NCI-H2081 treated with DMSO at 0.1 percent for 48 hours (cell line): ENCODE results near the gene SYPL1.

ENCODE experiments used
- DNase-seq: peaks from one replicate; lab custom pipeline; 2025; lab: John Stamatoyannopoulos, UW

SYPL1 gene

DNA sequence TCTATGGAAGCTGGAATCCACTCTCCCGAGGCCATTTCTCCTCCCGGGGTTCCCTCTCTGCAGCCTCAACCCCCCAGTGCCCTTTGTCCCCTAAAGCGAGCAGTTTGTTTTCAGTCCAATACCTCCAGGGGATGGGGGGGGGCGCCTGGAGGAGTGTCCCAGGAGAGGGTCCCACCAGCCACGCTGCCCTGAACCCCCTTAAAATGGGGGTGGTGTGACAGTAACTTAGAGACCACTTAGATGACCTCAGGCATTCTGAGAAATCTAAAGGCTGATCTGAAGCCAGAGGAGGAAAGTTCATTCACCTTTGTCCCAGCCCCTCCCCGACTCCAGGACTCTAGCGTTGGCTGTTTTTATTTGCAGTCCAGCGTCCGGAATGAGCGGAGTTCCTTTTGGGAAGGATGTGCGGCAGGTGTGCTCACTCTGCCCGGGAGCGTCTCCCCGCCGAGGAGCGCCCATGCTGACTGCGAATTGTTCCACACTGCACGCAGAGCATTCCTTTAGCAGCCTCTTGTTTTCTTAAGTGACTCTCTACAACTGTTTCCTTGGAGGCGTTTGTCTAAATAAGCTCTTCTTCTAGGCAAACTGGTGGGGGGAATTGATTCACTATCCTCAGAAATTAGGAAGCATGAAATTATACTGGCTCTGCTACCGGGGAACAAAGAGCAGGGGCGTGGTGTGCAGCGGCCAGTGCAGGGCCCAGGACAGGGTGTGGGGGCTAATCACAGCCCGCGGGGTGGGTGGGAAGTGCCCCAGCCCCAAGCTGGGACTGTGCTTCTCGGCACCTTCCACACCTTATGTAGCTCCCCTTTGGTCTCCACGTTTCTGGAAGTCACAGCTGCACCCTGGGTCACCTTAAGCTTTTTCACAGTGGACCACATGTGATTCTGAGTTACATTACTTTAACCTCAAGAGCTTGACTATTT is 46.3 kb downstream of the SYPL1 start:
- no peak for DNase-seq

DNA sequence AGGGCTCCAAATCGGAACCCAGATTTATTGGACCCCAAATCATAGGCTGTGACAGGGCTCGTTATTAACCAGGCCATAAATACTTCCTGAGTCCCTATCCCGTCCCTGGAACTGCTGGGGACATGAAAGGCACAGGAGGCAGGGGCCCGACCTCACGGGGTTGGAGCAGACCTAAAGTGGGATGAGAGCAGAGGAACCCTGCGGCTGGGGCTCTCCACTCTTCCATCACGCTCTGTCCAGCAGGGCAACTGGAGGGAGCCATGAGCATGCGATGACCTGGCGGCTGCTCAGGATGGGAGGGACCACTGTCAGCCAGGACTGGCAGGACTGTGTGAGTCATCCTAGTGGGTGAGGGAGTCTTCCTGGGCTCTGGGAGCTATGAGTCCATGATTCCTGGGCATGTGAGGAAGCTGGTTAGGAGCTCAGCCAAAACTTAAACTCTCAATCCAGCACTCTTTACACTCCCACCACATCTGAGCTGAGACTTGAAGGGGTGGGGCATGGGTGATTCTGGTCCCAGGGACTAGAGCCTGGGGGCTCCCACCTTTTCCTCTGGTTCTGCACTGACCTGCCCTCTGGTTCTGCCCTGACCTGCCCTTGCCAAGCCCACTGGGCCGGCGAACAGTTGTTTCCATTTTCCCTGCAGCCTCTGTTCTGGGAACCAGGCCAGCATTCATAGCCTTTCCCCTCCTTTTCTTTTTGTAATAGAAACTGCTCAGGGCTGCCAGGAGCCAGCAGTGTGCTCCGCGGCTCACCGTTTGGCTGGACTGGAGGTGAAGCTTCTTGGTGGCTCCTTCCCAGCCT is 47.1 kb downstream of the SYPL1 start:
- no peak for DNase-seq

DNA sequence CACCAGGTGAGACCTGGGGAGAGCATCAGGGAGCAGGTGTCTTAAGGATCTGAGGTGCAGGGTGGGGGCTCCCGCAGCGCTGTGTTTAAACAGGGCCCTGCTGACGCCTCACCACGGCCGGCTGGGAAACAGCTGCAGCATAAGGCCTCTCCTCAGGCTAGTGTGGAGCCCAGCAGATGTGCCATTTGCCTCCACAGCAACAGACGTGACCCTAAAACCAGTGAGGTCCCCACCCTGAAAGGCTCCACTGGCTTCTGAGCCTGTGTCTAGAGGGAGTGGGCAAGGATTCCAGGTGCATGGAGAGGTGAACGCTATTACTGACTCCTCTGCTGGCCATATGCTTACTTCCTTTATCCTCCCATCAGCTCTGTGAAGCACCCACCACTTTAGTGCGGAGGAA is 47.8 kb downstream of the SYPL1 start:
- no peak for DNase-seq

DNA sequence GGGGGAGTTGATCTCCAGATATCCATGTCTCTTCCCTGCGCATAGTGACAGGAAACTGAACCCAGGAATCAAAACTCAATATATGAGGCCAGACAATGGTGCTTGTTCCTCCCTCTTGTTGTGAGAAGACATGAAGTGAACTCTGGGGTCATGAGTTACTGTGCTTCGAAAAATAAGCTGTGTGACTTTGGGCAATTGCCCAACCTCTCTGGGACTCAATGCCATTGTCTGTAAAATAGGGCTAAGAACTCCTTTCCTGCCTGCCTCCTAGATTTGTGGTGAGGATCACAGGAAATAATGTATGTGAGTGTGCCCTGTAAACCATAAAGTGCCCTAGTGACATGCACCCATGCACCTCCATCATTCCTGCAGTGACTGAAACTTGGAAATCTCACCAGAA is 48.4 kb downstream of the SYPL1 start:
- no peak for DNase-seq

DNA sequence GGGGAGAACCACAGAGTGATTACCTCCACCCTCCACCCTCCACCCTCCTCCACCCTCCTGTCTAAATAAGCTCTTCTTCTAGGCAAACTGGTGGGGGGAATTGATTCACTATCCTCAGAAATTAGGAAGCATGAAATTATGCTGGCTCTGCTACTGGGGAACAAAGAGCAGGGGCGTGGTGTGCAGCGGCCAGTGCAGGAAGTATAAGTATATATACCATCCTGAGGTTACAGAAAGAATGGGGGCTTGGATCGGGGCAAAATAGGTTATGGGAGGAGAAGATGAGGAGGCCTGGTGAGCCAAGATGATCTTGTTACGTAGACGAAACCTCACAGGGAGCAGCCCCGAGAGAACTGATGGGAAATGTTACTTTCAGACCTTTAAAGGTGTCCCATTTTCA is 49.1 kb downstream of the SYPL1 start:
- DNase-seq, result no peak

DNA sequence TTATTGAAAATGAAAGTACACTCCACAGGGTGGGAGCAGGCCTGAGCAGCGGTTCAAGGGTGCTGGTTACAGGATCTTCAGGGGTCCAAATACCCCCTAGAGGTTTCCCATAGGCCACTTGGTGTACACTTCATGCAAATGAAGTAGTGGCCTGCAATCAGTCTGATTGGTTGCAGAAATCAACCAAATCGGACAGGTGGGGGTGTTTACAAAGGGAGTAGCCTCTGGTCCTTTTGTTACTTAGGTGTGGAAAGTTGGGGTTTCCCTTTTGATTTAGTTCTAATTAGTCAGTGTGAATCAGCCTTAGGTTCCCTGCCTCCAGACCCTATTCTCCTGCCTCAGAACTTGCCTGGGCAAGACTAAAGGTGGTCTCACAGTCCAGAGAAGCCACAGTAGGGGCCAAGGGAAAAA is 49.6 kb downstream of the SYPL1 start:
- DNase-seq, result no peak

DNA sequence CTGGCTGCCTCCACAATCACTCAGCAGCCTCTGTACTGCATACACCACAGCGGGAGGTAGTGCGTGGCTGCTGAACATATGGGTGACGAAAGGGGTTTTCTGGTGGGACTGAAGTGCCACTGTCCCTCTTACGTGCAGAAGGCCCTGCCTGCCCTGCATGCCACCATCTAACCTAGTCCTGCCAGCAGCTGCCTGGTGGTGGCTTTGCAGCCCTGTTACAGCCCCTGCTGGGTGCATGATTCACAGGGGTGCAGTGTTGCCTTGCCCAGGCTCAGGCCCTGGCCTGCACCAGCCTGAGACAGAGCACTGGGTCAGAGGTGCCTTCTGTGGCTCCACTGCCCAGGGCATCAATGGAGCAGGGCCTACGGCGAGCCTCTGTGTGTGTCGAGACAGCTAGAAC is 50.1 kb downstream of the SYPL1 start:
- DNase-seq, result no peak

DNA sequence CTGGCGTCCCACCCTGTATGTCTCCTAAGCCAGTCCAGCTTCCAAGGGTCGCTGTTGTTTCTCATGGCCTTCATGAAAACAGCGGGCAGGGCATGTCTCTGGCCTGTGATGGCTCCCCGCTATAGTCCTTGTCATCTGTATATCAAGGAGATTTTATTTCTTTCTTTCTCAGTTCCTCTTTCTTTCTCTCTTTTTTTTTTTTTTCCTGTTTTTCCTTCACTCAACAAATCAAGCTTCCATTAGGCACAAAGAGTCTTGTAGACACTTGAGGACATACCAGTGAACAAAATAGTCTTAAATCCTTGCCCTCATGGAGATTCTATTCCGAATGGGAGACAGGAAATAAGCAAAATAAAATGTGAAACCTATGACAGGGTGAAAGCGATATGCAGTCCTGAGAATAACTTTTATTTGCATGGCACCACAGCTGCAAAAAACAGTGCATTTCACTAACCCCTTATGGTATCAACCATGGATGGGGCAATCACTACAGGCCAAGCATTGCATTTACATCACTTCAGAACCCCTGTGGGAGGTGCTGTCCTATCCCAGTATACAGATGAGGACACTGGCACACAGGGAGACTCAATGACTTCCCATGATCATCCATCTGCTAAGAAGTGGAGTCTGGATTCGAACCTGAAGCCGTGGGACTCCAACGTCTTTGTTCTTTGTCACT is 50.7 kb downstream of the SYPL1 start:
- no peak for DNase-seq

DNA sequence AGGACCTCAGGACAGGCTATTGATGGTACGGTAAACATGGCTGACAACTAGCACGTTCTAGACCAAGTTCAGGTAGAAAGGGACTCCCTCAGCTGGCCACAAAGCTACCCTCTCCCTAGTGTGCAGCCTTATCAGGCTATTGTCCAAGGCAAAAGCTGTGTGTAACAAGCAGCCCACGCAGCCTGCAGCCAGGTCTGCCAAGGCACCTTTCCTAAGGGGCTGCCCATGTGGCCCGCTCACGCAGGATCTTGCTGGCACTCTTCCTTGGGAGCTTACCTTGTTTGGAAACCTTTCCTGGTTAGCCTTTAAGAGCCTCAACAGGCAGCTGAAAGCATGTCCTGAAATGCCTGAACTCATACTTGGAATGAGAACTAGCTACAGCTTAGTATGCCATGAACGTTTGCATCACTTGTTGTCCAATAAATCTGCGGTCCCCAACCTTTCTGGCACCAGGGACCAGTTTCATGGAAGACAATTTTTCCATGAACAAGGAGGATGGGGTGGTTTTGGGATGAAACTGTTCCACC is 51.7 kb downstream of the SYPL1 start:
- no peak for DNase-seq

DNA sequence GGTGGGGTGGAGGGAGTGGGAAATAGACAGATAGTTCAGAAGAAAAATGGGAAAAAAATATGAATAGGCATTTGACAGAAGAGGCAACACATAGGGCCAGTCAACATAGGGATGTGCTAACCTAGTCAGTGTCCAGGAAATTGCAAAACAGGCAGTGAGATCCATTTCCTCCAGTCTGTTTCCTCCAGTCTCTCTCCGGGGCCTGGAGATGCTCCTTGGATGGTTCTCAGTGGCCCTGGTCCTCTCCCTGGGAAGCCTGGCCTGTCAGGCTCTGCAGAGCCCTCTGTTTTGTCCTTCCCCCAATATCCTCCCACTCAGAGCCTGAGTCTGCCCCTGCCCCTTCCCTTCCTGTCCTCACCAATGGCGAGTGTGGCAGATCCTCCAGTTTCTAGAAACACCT is 52.6 kb downstream of the SYPL1 start:
- no peak for DNase-seq

DNA sequence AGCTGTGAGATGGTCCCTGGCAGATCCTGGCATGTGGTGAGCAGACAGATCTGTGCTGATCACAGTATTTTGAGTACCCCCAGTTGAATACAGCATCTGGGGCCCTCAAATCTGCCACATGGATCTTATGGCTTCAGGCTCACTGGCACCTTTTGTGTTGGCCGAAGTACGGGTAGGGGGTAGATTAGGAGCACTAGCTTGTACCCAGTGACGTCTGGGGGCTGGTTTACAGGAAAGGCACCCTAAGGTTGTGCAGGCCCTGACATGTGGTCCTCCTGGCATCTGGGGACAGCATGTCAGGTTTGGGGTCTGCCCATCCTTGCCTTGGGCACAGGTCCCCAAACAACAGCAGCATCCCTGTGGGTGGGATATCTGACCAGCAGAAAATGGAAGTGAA is 53.2 kb downstream of the SYPL1 start:
- no peak for DNase-seq

DNA sequence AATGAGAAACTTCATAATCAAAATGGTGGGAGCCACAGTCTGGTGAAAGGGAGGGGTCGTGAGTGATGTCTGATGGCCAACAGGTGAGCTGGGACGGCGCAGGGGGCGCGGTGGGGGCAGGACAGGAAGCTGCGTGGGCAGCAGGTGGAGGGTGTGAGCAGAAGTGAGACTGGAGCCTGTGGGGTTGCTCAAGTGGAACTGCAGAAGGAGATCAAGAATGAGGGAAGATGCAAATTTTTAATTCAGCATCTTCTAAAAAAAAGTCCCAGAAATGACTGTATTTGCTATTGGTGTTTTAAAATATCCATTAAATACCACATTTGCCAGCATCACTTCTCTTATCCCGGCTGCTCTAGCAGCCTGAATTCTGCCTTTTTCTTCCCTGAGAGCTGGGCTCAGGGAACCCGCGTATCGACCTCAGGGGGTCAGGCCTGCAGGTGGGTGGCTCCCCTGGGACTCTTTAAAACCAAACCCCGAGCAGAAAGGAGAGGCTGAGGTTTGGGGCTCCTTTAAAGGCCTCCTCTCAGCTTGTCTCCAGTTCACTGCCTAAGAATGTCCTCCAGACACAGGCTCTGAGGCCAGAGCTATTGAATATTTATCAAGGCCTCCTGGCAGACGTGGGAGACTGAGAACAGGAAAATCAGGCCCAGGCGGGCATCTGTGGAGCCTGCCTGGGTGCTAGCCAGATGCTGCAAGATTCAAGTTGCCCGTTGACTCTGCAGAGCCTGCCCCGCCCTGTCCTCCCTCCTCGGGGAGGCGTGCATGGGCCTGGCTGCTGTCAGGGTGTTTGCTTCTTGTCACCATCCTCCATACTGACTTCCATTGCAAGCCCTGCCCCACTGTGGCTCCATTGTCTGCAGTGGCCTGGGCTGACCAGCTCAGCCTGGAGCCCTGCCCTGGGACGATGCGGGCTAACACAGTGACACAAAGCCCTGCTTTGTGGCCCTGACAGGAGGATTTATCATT is 53.9 kb downstream of the SYPL1 start:
- no peak for DNase-seq

DNA sequence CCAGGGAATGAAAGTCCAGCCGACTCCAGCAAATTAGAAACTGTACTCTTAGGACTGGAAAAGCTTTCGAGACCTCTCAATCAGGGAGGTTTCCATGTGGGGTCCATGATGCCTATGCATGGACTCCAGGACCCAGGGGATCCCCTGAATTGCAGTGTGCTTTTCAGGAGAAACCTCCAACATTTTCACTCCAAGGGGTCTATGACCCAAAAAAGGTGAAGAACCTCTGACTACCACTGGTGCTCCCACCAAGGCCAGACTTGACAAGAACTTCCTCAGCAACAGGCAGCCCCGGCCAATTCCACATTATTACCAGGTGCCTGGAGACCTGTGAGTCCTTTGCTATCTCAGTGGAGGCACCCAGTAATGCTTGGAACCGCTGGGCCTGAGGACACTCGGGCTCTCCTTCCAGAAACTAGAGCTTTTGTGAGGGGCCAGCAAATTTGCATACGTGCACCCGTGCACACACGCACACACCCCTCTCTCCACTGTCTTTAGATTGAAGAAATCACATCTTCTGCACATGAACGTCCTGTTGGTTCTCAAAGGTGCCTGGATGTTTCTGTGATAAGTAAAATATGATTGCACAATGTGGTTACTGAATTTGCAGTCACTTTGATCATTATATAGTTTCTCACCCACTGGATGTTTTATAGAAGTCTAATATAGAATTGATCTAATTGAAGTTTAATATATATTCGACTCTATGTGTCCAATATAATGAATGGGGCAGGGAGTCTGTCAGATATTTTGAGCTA is 54.7 kb downstream of the SYPL1 start:
- DNase-seq, result no peak

DNA sequence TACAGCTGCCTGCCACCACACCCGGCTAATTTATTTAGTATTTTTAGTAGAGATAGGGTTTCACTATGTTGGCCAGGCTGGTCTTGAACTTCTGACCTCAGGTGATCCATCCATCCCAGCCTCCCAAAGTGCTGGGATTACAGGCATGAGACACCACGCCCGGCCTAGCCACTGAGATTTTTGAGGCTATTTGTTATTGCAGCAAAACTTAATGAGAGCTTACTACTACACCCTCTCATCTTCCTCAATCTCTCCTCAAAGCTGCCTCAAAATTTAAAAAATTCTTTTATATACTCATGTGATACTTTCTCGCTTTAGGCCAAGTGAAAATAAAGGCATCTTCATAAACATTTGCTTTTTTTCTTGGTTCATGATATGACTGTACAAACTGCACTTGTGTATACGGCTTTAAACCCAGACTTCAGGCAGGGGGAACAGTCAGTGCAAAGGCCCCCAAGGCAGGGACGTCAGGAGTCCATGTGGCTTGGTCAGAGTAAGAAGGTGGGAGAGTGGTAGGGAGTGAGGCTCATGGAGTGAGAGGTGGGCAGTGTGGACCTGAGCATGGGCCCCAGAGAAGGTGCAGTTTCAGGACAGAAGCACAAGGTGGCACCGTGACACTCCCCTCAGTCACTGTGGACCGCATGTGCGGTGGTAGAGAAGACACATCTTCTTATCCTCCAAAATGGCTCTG is 55.5 kb downstream of the SYPL1 start:
- DNase-seq, result no peak

DNA sequence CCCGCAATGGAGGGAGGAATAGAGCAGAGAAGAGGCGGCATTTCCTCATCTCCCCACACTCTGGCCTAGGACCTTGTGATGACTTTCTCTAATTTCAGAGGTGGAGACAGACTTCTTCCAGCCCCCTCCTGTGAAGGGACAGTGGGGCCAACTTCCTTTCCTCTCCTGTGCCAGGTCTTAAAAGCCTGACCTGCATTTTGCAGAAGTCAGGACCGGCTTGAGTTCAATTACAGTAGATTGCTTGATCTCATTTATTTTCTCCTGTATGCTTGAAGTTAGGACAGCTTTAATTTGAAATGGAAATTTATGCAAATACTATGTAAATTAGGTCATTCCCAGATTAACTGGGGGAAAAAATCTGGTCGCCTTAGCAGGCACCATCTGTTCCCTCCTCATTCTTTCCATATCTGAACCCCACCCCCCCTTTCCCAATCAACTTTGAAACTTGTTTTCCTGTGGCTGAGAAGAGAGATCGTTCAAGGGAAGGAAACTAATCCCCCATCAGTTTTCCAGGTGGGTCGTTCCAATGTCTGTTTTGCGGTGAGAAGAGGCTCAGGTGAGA is 57.1 kb downstream of the SYPL1 start:
- no peak for DNase-seq

DNA sequence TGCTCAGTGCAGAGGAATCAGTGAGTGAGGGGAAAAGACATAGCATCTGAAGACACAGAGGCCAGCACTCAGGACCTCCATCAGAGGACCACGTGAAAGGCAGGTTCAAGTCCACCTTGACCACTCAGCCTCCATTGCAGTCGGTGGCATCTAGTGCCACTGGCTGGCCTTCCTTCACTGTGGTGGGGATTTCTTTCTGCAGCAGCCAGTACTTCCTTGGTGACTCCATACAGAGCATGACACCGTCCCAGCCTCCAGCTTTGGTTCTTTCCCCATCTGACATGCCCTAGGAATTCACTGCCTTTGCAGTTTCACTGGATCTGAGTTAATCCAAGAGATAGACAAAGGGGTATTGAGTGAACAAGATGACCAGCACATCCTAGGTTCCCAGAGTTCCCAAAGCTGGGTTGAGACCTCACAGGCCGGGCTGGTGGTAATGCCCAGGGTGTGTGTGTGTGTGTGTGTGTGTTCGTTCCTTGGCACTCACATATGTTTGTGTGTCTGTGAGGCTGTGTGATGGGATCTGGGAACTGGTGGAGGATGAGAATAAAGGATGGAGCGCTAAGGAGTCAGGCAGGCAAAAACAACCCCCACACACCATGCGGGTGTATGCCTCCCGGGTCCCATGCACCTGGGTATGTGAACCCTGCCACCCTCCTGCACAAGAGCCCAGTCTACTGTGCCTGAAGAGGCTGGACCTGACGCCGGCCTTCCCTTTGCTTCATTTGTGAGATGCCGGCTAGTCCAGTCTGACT is 57.8 kb downstream of the SYPL1 start:
- no peak for DNase-seq

DNA sequence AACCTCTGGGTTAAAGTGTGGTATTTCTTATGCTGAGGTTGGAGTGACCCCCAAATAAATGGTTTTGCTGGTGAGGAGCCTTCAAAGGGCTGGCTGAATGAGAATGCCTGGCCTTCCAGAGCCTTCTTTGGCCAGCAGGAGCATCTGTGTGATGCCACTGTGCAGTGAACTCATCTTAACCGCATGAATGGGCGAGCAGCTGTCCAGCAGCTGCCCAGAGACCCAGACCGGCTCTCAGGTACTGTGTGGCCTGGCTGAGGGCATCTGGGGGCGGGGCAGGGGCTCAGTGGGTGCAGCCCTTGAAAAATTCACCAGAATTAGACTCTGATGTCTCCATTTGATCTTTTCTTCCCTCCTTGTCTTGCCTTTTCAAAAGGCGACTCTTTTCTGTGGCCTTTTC is 59.0 kb downstream of the SYPL1 start:
- DNase-seq, result no peak

DNA sequence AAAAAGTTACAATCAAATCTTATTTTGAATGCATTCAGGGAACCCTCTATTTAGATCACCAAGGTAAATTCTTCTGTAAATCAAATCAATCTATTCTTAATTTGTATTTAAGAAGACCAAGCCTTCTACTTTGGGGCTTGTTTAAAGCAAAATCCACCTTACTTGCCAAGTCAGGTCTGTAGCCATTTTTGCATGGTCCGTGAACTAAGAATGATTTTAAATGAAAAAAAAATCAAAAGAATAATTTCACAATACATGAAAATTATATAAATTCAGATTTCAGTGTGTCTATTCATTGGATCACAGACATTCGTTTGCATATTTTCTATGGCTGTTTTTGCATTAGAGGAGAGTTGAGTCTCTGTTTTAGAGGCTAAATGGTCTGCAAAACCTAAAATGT is 59.4 kb downstream of the SYPL1 start:
- DNase-seq, result no peak

DNA sequence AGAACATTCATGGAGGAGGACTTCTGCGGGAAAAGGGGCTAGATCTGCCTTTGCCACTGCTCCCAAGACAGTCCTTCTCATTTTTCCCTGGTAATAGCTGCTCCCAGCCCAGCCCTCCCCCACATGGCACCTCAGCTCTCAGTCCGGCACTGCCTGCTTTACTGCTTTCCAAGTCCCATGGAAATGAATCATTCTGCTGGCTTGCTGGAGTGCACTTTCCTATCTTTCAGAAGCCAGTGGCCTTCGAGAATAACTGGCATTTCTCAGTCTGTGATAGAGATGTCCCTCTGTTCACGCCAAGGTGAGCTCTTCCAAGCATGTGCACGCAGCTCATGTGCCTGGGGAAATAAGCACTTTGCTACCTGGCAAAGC is 61.4 kb downstream of the SYPL1 start:
- DNase-seq, result no peak
